Diencephalon (tissue), 1 donor: ENCODE data around the gene SMC4. TPM values are rescaled to one million over a fixed set of nuclear protein-coding genes. Genes with fewer than 3 reads are reported as not detected.

Experiments
- small RNA-seq: library from RNA; depleted of rRNA; stranded (forward); fragments of <200 nt; gene quantifications from one replicate; pipeline ENCODE3, GENCODE V24; 2014
- total RNA-seq: library from RNA; depleted of rRNA; stranded (reverse); fragments of >200 nt; gene quantifications from one replicate; pipeline ENCODE4 v1.2.3, GENCODE V29; 2014

The SMC4 gene
- total RNA-seq: 44.3 TPM

GRCh38 chr3:160399125-160400029 is at the start of gene SMC4, which contains the start of gene IFT80:
TSS of gene SMC4 (plus strand) at chr3:160399650. CDS start at chr3:160400827, 1,177 bp downstream.
TSS of gene IFT80 (minus strand) at chr3:160399225. CDS start at chr3:160384600, 14,625 bp downstream.

GRCh38 chr3:160449636-160450598 is 50.5 kb downstream of the SMC4 start, which contains the start of gene TRIM59:
TSS of gene TRIM59 (minus strand) at chr3:160449786. CDS start at chr3:160439183, 10,603 bp downstream.

Small RNA genes within 50 kb of the gene (small RNA-seq; reads per million reads assigned to genes)
- gene MIR15B (58.1 reads per million, percentile 96 among the genes with 10 or more reads in this experiment), gene MIR16-2 (9.2 reads per million, percentile 93 among the genes with 10 or more reads in this experiment), gene RNU7-136P (not detected)

Other genes with a start within 250 kb of the SMC4 start
- gene C3orf80, start 174.2 kb upstream of the SMC4 start, total RNA-seq: 2.5 TPM
- gene IFT80, start 425 bp upstream of the SMC4 start, total RNA-seq: 65.3 TPM
- 14.5 TPM for gene TRIM59, start 50.1 kb downstream of the SMC4 start, total RNA-seq
- gene KPNA4, start 165.9 kb downstream of the SMC4 start, total RNA-seq: 40.1 TPM